Muscle layer of duodenum (tissue), 2 donors: ENCODE data around the gene STPG4.

Experiments
- H3K27ac ChIP-seq: one replicate; pipeline ENCODE4 v1.7.0; 2013; ENCODE audit warnings: mild to moderate bottlenecking, low read length
- H3K27me3 ChIP-seq: one replicate; pipeline ENCODE4 v1.7.0; 2013; ENCODE audit warnings: low read depth, mild to moderate bottlenecking, control low read depth, low read length
- H3K36me3 ChIP-seq, 2 donors: one replicate each; pipeline ENCODE4 v1.7.0; 2013; ENCODE audit warnings: low read length in 2 of 2, control low read depth in 1 of 2, mild to moderate bottlenecking in 1 of 2; ENCODE audit not compliant: insufficient read depth in 2 of 2, control insufficient read depth in 1 of 2
- H3K4me1 ChIP-seq, 2 donors: one replicate each; pipeline ENCODE4 v1.7.0; 2013; ENCODE audit warnings: low read length in 2 of 2, mild to moderate bottlenecking in 2 of 2, control low read depth in 1 of 2, moderate library complexity in 1 of 2; ENCODE audit not compliant: insufficient read depth in 2 of 2, control insufficient read depth in 1 of 2
- H3K4me3 ChIP-seq, 2 donors: one replicate each; pipeline ENCODE4 v1.7.0; 2013; ENCODE audit warnings: low read length in 2 of 2, low read depth in 1 of 2, mild to moderate bottlenecking in 1 of 2
- H3K9me3 ChIP-seq, 2 donors: one replicate each; pipeline ENCODE4 v1.7.0; 2013; ENCODE audit warnings: low read length in 2 of 2, control low read depth in 1 of 2, mild to moderate bottlenecking in 1 of 2; ENCODE audit not compliant: control insufficient read depth in 1 of 2
- donor health status: healthy.

STPG4 gene

DNA sequence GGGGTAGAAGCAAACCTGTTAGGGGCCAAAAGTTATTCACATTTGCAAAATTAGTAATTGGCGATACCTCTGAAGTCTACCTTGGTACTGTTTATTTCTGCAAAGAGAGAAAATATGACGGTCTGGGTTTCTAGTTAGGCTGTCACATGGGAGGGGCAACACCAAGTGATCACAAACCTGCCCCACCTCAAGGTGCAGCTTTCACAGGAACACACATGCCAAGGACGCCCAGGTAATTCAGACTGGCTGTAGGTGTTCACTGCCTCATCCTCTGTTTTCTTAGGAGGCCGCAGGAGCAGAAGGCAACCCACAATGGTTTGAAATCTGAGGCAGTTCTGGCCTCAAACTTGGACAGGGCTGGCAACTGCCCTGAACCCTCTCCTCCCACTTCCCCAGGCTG is 56.2 kb downstream of the STPG4 start:
- Histone ChIP-seq H3K9me3 (no peaks in the 10 kb centered on the region), H3K4me1 (no peaks in the 10 kb centered on the region), H3K27ac (no peak overlapping the region), H3K4me3 (no peak overlapping the region), H3K27me3 (no peaks in the 10 kb centered on the region), H3K36me3 (no peaks in the 10 kb centered on the region)

GRCh38 chr2:47097563-47097962 is 57.5 kb downstream of the STPG4 start:
- H3K27me3 ChIP-seq, result no peaks in the 10 kb centered on the region
- no peak overlapping the region for H3K4me3 ChIP-seq
- H3K36me3 ChIP-seq, result no peaks in the 10 kb centered on the region
- no peak overlapping the region for H3K27ac ChIP-seq
- no peaks in the 10 kb centered on the region for H3K9me3 ChIP-seq
- H3K4me1 ChIP-seq, result no peaks in the 10 kb centered on the region

- H3K4me1 ChIP-seq, result peaks cover 0 to 3% of the 10 kb centered on the region in 2 donors
- no peak overlapping the region for H3K4me3 ChIP-seq
- H3K9me3 ChIP-seq, result no peaks in the 10 kb centered on the region
- H3K36me3 ChIP-seq, result no peaks in the 10 kb centered on the region
- H3K27ac ChIP-seq, result no peak overlapping the region
- H3K27me3 ChIP-seq, result no peaks in the 10 kb centered on the region
These were observed 58.7 kb downstream of the STPG4 start for GRCh38 chr2:47096451-47096850.

DNA sequence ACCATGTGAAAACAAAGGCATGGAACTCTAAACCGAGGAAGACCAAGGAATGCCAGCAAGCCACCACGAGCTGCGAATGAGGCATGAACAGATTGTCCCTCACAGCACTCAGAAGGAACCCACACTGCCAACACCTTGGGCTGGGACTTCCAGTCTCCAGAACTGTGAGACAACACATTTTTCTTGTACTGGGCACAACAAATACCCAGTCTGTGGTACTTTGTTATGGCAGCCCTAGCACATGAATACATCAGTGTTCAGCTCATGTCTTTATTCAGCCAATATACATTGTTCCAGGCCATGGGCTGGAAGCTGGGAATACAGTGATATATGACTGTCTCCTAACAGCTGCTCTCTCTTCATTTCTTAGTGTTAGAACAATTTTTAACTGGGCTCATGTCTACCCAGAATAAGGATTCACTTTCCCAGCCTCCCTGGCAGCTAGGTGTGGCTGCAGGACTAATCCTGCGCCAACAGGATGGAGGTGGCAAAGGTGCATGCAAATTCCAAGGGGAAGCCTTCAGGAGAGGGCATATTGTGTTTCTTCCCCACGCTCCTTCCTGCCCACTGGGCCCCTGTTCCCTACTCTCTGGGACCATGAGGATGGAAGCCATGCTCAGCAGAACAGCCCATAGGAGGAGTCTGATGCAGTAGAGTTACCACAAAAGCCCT is 59.6 kb downstream of the STPG4 start:
- Histone ChIP-seq H3K27me3 (no peaks in the 10 kb centered on the region), H3K36me3 (no peaks in the 10 kb centered on the region), H3K4me1 (peaks cover 0 to 4% of the 10 kb centered on the region in 2 donors), H3K9me3 (no peaks in the 10 kb centered on the region), H3K4me3 (no peak overlapping the region), H3K27ac (no peak overlapping the region)

- no peaks in the 10 kb centered on the region for H3K27me3 ChIP-seq
- peaks cover 0 to 4% of the 10 kb centered on the region in 2 donors for H3K4me1 ChIP-seq
- no peak overlapping the region for H3K4me3 ChIP-seq
- H3K36me3 ChIP-seq, result no peaks in the 10 kb centered on the region
- H3K27ac ChIP-seq, result no peak overlapping the region
- H3K9me3 ChIP-seq, result no peaks in the 10 kb centered on the region
These were observed 60.5 kb downstream of the STPG4 start for GRCh38 chr2:47094511-47095142.

DNA sequence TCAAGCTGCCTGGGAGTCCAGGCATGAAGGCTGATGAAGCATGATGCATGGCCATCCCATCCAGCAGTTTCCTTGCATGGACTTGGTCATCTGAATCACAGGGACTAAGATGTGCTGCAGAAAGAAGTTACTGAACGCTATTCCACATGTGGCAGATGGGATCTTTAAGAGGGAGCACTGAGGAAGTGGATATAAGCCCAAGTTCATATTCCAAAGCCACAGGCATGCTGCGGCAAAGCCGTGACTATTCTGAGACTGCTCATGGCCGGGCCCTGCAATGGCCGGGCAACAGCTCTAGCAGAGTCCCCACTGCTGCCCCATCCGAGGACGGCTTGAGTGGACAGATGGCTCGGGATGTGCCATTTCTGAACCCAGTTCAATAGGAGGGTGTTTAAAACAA is 61.5 kb downstream of the STPG4 start:
- Histone ChIP-seq H3K9me3 (no peaks in the 10 kb centered on the region), H3K4me1 (peaks cover 4 to 5% of the 10 kb centered on the region in 2 donors), H3K27me3 (no peaks in the 10 kb centered on the region), H3K4me3 (no peak overlapping the region), H3K36me3 (no peaks in the 10 kb centered on the region), H3K27ac (no peak overlapping the region)

GRCh38 chr2:47092465-47092864 is 62.6 kb downstream of the STPG4 start:
- no peaks in the 10 kb centered on the region for H3K9me3 ChIP-seq

DNA sequence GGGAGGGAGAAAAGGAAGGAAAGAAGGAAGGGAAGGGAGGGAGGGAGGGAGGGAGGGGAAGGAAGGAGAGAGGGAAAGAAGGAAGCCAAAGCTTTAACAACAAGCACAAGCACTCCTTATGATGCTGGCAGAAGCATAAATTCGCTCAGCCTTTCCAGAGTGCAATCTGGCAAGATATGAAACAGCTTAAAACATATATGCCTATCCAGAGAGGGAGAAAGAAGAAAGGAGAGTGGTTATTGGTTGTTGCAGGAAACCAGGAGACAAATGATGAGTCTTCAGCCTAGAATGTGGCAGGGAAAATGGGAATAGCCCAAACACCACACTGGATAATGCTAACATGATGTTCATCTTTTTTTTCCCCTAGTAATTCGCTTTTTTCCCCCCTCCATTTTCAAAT is 64.0 kb downstream of the STPG4 start:
- Histone ChIP-seq H3K27ac (no peak overlapping the region), H3K4me1 (peaks cover 7 to 20% of the 10 kb centered on the region in 2 donors), H3K9me3 (no peaks in the 10 kb centered on the region), H3K36me3 (no peaks in the 10 kb centered on the region), H3K4me3 (no peak overlapping the region), H3K27me3 (no peaks in the 10 kb centered on the region)

More at GRCh38 chr2:47092465-47092864, 62.6 kb downstream of the STPG4 start:
- Histone ChIP-seq H3K4me1 (peaks cover 6 to 10% of the 10 kb centered on the region in 2 donors), H3K4me3 (no peak overlapping the region), H3K36me3 (no peaks in the 10 kb centered on the region), H3K27ac (no peak overlapping the region), H3K27me3 (no peaks in the 10 kb centered on the region)

- no peaks in the 10 kb centered on the region for H3K9me3 ChIP-seq
- peaks cover 12 to 25% of the 10 kb centered on the region in 2 donors for H3K4me1 ChIP-seq
- H3K36me3 ChIP-seq, result no peaks in the 10 kb centered on the region
- H3K27ac ChIP-seq, result peak overlapping the region; percentile 63
- no peak overlapping the region for H3K4me3 ChIP-seq
- no peaks in the 10 kb centered on the region for H3K27me3 ChIP-seq
These were observed 66.0 kb downstream of the STPG4 start for GRCh38 chr2:47089083-47089464.

DNA sequence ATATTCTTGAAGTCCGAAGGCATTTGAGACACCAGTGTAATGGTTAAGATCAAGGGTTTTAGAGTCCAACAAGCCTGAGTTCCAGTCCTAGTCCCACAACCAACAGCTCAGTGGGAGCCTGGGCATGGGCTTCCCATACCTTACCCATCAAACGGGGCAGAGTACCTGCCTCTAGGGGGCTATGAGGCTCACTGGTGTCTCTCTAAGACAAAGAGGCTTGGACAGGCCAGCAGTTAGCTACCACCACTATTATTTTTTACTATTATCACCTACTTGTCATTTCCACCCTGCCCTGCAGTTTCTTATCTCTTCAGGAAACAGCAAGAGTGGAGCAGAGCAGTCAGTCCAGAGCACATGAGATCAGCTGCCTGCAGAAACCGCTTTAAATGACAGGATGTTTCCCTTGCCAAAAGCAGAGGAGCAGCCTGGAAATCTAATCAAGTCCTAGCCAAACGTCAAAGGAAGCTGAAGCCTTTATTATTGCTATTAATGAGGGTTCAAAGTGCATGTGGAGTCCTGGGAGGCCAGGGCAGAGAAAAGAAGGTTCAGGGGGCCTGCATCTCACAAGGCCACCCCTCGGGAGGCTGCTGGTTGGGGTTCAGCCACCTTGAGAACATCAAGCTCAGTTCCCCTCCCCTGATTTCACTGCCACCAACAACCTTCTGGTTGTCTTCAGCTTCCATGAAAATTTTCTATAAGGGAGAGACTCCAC is 66.6 kb downstream of the STPG4 start:
- H3K27me3 ChIP-seq, result no peaks in the 10 kb centered on the region
- H3K4me3 ChIP-seq, result no peak overlapping the region
- H3K27ac ChIP-seq, result peak overlapping the region; percentile 63
- no peaks in the 10 kb centered on the region for H3K9me3 ChIP-seq
- no peaks in the 10 kb centered on the region for H3K36me3 ChIP-seq
- peaks cover 12 to 28% of the 10 kb centered on the region in 2 donors for H3K4me1 ChIP-seq

- Histone ChIP-seq H3K4me1 (peaks cover 12 to 30% of the 10 kb centered on the region in 2 donors), H3K9me3 (no peaks in the 10 kb centered on the region), H3K27ac (no peak overlapping the region), H3K36me3 (no peaks in the 10 kb centered on the region), H3K4me3 (no peak overlapping the region), H3K27me3 (no peaks in the 10 kb centered on the region)
These were observed 68.1 kb downstream of the STPG4 start for GRCh38 chr2:47087051-47087450.
